HG03159 (cell line): Measurements from ENCODE around the gene WWOX.

Experiments
- ATAC-seq: cut with Tn5 transposase; IDR thresholded peaks from one replicate; pipeline ENCODE4 v1.9.1; 2021; ENCODE audit warnings: mild to moderate bottlenecking, moderate library complexity; ENCODE audit not compliant: unreplicated experiment

WWOX gene

GRCh38 chr16:78430281-78430680, 330.8 kb downstream of the WWOX start:
- no peak for ATAC-seq

GRCh38 chr16:78431004-78431670, 331.7 kb downstream of the WWOX start:
- no peak for ATAC-seq

- no peak for ATAC-seq
Measured at GRCh38 chr16:78431701-78432100, 332.2 kb downstream of the WWOX start.

- no peak for ATAC-seq
Measured at GRCh38 chr16:78432451-78432850, 333.0 kb downstream of the WWOX start.

GRCh38 chr16:78433116-78433515, 333.7 kb downstream of the WWOX start:
- ATAC-seq: no peak

GRCh38 chr16:78434401-78434800, 334.9 kb downstream of the WWOX start:
- no peak for ATAC-seq

GRCh38 chr16:78435260-78435659, 335.8 kb downstream of the WWOX start:
- no peak for ATAC-seq

GRCh38 chr16:78436023-78436422, 336.6 kb downstream of the WWOX start:
- ATAC-seq: no peak

- no peak for ATAC-seq
Measured at GRCh38 chr16:78436846-78437245, 337.4 kb downstream of the WWOX start.

- peak; percentile 67 for ATAC-seq
Measured at GRCh38 chr16:78437352-78437968, 338.0 kb downstream of the WWOX start.

GRCh38 chr16:78438219-78438618, 338.8 kb downstream of the WWOX start:
- ATAC-seq: no peak

- no peak for ATAC-seq
Measured at GRCh38 chr16:78438632-78439031, 339.2 kb downstream of the WWOX start.

- ATAC-seq: no peak
Measured at GRCh38 chr16:78439646-78440045, 340.2 kb downstream of the WWOX start.

GRCh38 chr16:78441298-78441697, 341.8 kb downstream of the WWOX start:
- no peak for ATAC-seq

GRCh38 chr16:78443542-78444364, 344.3 kb downstream of the WWOX start:
- ATAC-seq: no peak

GRCh38 chr16:78445818-78446217, 346.4 kb downstream of the WWOX start:
- no peak for ATAC-seq

GRCh38 chr16:78446486-78446885, 347.0 kb downstream of the WWOX start:
- ATAC-seq: no peak

GRCh38 chr16:78446992-78447563, 347.6 kb downstream of the WWOX start:
- no peak for ATAC-seq

- ATAC-seq: no peak
Measured at GRCh38 chr16:78448658-78449271, 349.3 kb downstream of the WWOX start.

- ATAC-seq: no peak
Measured at GRCh38 chr16:78450255-78450654, 350.8 kb downstream of the WWOX start.

GRCh38 chr16:78452025-78452555, 352.6 kb downstream of the WWOX start:
- no peak for ATAC-seq
